ENCODE results near the gene CLSTN2.

CLSTN2 gene

DNA sequence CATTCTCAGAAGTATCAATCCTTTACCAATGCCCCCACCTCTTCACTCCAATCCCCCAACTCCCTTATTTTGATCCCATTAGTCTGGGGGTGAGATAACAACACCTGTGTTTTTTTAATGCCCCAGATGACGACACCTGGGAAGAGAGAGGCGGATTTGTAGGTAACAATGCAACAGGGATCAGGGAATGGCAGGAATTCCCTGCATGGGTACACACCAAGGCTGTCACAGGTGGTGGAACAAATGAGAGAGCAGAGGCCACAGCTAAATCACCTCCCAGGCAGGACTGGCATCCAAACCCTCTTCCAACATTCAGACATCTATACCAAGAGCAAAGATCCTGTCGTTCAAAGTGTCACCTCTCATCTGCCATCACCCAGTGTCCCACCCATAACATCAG, 423.7 kb downstream of the CLSTN2 start:
- DNase-seq, result no peak

DNA sequence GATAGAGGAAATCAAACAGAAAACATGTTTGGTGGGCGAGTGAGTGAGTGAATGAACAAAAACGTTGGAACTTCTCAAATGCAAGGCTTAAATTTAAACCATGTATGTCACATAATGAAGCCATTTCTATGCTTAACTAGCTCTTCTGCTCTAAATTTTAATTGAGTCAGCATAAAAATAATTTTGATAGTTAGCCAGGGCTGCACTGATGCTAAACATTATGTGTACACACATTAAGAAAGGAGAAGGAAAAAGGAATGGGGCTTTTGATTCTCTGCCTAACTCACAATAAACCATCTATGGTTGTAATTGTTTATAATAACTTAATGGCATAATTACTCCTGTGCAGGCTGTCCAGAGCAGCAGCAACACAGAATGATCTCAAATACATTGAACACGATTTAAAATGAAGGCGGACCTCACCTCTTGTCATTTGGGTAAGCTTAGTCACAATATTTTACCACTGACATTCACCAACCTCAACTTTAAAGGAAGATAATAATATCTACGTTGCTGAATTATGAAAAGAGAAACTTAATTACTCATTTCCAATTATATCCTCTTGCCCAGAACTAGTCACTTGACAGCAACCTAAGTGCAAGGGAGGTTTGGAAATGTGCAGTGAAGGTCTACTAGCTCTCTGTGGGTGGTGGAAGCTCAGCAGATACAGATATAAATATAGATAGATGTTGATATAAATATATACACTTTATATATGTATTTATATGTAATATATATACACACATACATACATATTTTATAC, 424.4 kb downstream of the CLSTN2 start:
- DNase-seq, result no peak

DNA sequence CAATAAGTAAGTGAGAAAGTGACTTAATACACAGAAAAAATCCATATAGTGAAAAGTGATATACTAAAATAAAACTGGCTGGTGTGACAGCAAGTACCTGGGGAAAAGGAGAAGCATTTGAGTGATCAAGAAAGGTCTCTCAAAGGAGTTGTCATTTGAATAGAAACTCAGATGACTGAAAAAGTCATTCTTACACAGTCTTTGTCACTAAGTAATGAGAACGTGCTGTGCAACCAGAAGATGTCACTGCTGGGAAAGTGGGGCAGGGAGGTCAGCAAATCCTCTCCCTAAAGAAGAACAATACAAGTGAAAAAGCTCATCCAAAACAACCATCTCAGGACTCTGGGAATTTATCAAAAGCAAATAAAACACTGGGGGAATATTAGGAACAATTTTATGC, 425.3 kb downstream of the CLSTN2 start:
- DNase-seq, result no peak

DNA sequence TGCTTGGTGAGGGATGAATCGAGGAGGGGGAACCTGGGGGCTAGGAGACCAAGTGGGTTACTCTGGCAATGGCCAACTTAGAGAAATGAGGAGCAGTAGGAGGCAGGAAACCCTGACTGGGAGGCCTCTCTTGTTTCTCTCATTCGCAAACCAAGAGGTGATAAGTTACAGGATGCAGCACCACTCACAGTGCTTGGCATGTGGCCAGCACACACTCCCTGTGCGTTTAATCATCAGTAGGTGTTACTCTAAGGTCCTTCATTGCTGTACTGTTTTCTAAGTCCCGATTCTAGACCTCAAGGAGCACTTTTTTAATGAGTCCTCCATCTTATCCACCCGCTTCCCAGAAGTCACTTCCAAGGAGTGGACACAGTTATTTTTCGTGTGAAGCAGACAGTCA, 428.8 kb downstream of the CLSTN2 start:
- no peak for DNase-seq

DNA sequence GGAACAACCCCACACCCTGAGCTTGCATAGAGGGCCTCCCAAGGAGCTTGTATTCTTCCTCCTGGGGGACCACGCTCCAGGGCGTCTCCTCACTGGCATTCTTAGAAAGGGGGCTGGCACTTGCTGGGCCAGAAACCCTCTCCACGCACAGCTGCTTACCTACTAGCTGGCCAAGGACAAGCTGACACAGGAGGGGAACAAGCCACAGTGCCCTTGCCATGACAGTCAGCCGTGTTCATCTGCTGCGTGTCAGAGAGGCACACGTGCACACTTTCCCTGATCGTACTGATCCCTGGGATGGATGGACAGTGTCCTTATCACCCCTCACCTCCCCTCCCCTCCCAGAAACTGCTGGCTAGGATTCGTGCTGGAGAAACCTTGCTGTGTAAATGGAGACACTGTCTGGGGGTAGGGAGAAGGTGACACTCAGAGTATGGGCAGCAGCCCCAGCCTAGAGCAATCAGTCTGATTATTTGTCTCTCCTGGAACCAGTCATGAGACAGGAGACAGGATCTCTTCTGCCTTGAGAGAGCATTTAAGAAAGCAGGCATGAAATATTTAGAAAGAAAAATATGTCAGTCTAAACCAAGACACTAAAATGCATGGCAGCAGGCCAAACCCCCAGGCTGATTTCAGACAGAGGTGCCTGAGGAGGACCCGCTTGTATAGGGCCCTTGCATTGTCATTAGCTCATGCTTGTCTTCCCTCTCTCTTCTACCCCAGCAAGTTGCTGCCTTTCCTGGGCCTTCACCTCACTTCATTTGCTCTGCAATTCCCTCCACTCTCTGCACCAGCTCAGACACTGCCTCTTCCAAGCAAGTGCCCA, 431.1 kb downstream of the CLSTN2 start:
- no peak for DNase-seq

DNA sequence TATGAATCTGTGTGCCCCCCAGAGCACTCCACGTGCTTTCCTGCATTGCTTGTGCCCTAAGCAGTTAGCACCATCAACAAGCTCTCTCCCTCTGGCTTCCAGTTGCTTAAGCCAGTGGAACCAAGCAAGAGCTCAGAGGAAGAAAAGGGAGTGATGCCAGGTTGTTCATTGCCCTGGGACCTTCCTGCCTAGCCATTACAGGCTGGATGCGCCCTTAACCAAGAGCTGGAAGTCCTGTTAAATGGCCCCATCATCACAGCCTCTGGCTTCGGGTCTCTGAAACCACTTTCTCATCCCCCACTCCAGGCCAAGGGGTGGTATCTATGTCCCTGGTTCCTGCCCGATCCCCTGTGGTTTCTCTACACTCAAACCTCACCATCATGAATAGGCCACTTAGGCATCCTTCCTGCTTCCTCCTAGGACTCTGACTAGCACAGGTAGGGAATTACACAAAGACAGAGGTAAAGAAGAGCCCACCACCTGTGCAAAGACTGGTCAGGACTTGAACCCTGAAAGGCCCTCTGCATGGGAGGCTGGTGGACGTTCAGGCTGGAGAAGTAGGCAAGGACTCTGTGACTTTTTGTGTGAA, 433.3 kb downstream of the CLSTN2 start:
- no peak for DNase-seq

DNA sequence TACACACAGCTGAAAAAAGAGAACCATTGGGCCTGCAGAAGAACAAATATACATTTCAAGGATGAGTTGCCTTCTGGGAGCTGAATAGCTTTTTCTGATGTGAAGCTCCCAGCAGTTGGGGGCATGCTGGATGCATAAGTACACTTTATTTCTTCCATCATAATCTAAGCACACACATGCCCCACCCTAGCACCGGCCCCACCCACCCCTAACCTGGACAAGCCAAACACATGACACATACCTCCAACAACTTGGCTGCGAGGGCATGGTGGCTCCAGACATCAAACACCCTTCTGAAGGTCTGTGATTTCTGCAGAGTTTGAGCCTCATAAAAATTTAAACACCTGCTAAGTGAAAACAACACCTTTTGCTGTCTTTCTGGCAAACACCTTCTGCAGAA, 435.7 kb downstream of the CLSTN2 start:
- no peak for DNase-seq

DNA sequence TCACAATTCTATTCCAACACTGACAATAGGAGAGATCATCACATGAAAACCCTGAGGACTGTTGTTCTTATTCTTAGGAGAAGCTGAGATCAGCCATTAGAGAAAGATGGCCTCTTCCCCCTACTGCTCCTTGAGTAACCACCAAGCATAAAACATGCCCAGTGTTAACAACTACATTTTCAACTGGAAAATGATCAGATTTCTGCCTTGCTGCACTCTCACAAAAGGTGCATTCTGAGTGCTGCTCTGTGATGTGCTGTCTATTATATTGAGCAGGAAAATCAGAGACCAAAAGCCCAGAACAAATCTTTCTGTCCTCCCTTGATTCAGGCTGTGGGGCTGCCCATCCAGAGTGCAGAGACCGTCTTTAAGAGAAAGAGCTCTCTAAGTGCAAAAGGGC, 438.2 kb downstream of the CLSTN2 start:
- no peak for DNase-seq

DNA sequence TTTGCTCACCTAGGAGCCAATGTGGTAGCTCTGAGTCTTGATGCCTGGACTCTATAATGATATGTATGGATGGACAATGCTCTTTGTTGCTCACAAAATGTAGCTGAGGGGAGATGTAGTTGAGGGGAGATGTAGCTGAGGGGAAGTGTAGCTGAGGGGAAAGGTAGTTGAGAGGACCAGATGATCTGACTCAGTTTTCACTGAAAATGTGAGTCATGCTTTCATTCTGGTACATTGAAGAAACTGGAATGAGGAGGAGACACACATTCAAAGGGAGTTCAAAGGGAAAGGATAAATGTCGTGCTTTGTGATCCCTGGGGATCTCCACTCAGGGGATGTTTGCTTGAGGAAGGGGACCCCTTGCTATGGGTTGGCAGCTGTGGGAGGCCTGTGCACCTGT, 440.0 kb downstream of the CLSTN2 start:
- no peak for DNase-seq

DNA sequence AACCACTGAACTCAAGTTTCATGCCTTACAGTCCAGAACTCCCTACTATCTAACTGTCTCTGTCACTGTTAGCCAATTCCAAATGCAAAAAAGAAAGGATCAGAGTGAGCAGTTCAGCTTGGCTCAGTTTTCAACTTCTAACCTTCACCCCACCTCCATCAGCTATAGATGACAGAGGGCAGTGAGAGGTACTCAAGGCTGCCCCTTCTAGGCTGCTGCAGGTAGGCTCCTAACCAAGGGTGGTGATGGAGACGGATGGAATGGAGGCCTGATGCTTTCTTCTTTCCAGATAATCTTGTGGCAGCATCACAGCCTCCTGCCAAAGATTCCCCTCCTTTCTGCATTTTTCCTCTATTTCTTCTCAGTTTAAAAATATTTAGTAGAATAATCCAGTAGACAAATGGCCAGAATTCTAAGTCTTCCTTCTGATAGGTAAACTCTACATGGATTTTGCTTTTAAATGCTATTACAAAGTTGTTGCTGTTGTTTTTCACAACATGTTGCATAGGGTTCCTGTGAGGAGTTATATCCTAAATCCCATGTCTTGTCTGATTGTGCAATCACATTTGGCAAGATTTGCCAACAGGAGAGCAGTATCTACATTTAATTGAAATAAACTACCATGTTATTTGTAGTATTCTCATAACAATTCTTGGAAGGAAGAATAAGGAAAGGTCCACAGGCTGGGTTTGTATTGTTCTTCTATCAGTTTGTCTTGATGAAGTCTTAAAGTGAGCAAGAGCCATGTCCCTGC, 441.3 kb downstream of the CLSTN2 start:
- no peak for DNase-seq

DNA sequence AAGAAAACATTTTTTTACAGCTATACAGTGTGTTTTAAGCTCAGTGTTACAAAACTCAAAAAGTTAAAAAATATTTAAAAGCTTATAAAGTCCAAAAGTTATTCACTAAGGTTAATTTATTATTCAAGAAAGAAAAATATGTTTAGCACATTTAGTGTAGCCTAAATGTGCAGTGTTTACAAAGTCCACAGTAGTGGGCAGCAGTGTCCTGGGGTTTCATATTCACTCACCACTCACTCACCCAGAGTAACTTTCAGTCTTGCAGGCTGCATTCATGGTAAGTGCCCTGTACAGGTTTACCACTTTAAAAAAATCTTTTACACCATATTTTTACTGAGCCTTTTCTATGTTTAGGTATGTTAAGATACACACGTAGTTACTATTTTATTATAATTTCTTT, 442.7 kb downstream of the CLSTN2 start:
- DNase-seq, result no peak

DNA sequence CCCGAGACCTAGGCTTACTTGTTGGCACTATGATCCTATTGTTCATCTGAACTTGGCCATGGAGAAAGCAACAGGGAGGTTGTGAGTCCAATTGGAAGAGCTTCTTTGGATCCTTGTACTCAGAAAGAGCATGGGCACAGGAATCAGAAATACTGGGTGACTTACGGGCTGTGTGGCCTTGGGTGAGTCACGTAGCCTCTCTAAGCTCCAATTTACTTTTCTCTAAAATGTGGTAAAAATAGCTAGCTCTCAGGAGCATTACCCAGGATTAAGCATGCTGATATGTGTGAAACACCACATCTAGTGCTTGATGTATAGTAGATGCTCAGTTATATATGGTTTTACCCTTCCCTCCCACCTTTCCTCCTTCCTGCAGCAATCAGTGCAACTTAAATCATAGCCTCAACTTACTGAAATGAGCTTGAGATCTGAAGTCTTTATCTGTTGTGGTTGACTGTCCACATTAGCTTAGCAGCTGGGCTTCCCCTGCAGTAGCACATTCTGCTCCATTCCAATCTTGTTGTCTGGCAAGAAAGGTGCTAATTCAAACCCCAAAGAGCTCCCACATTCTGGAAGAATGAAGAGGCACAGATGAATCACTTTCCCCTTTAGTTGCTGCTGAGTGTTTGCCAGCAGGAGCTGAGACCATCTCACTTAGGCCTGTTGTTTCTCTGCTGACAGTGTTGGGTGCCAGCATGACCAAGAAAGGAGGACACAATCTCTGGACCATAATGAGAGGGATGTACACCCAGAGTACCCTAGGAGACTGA, 443.8 kb downstream of the CLSTN2 start:
- DNase-seq, result no peak

DNA sequence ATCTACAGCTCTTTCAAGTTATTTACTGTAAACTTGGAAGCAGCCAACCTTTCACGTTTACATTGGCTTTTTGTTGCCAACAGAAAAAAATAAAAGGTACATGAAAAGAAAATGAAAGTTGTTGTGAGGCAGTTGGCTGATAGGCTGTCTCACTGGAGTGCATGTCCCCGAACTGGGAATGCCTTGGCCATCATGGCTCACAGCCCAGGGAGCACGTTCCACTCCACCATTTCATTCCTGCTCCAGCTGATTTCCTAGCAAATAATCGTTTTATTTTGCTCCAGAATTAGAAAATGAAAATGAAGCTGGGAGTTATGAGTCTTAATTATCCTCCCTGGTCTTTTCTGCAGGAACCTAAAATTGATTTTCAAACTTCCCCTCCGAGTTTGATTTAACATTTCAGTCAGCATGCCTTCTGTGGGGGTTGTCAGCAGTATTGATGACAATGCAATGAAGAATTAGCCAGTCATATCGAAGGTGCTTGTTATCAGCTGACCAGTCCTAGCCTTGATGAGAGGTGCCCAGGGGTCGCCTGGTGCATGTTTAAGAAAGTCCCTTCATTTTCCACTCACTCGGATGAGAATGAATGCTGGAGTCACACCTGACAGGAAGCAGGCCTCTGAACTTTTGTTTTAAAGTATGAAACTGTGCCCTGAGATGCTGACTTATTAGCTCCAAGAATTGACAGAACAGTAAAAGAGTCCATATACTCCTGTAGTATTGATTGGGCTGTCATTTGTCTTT, 449.2 kb downstream of the CLSTN2 start:
- no peak for DNase-seq

DNA sequence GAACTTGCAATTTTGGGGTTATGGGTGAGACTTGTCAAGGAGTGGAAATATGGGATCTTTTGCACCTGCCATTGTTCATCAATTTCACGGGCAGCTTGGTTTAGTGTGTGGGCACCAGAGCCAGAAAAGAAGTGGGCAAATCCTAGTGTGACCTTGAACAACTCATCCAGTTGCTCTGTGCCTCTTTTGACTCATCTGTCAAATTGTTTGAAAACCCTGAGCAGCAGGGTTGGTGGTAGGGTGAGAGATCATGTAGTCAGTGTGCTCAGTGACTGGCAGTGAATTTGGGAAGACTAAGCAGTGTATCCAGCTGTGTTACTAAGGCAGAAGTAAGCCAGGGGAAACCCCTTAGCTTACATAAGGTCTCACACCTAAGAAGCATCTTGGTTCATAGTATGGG, 449.9 kb downstream of the CLSTN2 start:
- no peak for DNase-seq

DNA sequence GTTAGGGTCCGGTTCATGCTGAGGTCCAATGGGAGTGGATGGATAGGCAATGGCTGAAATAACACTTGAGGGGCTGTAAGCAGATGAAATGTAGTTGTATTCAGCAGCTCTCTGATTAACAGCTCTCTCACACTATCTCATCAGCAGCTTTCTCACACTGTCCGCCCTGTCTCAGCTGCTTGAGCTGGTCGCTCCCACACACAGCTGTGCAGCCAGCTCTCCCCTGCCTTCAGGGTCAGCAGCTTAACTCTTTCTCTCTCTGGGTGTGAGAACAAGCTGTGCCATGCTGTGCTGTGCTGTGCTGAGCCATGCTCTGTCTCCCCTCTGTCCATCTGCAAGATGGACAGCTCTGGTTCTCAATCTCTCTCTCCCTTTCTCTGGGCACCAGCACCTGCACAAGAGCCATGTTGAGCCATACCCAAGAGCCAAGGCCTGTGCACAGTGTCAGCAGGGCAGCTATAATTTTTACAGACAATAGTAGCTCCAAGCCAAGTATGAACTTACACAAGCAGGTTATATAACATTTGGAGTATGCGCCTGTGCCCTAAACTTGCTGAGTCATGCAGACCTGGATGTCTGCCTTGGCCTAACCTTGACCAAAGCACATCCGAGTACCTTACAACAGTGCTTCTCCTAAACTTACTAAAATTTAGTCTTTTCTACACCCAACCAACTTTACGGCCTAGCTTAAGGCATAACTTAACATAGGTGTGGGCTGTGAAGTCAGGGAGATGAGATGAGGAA, 451.5 kb downstream of the CLSTN2 start:
- peak; percentile 40 for DNase-seq

DNA sequence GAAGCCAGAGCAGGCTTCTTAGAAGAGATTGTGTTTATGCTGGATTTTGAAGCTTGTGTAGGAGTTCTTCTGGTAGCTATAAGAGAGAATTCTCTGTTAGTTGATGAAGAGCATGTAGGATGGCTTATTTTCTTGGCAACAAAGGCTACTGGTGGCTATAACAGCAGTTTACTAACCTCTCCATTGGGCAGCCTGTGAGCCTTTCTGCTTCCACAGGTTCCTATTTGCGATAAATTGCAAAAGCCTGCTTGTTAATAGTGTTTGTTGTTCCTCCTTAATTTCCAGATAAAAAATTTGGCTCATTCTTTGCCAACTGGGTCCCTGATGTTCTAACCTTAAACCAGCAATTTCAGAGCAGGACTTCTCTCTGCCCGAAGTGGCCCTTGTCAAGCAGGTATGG, 452.3 kb downstream of the CLSTN2 start:
- no peak for DNase-seq

DNA sequence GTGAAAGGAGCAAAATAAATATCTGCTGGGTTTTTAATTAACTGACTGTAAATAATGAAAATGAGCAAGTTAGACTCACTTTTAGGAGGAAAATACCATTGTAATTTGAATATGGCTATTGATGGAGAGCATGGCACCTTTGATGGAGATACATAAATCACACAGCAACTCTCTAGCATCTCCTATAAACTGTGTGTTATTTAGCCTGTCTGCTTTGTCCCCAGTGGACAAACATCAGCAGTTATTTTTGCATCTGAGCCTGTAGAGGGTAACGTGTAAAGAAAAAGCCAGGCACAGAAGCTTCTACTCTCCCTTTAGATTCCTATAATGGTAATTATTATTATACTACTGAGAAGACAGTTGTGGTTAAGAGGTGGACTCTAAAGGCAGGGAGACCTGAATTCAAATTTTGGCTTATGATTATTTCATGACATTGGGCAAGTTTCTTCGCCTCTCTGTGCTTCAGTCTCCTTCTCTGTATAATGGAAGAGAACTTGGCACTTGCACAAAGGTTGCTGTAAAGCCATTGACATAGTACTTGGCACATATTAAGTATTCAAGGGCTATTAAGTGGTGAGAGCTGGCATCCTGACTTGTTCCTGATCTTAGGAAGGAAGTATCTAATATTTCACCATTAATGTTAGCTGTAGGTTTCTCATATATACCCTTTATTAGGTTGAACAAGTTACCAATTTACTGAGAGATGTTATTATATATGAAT, 453.4 kb downstream of the CLSTN2 start:
- no peak for DNase-seq

DNA sequence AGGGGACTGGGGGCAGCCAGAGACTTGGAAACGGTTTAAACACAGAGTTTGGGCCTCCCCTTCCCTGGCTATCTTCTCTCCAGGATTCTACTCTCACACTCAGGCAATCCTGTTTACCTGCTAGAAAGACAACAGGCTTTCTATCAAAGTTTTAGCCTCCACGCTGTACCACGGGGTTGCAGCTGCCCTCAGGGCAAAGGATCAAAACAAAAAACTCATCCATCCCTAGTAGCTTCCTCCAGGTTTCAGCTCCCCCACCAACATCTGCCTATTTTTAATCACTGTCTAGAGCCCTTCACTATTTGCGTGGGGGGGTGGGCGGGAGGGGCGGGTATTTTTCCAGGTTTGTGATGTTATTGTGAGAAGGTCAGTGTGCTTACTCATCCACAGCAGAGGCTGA, 456.1 kb downstream of the CLSTN2 start:
- no peak for DNase-seq

DNA sequence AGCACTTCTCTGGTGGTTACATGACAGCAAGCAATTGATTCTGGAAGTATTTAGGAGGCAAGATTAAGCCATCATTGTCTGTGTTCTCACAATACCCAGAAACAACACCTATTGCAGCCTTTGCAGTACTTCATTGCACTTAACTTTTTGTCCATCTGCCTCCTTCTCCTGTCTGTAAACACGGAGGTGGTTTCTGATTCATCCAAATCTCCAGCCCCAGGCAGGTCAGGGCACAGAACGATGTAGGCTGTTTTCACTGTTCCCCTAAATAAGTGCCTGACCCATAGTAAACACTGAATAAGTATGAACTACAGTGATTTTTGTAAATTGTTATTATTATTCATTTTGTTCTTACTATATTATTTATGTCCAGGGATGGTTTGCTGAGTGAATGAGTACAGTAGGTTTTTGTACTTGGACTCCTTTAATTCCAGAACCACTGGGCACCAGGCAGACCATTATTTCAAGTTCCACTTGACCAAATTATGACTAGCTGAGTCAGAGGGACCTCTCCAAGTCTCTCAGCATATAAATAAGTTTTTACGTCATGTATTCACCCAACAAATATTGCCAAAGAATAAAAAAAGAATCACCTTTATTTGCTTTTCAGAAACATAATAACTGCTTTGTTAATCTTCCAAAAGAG, 459.6 kb downstream of the CLSTN2 start:
- DNase-seq, result no peak
